ENCODE measurements around the gene AKR1D1.
"Not testable (repeated sequence)": the region's sequence is repeated elsewhere in the genome, so short reads cannot be mapped to it uniquely, and the experiment has no call there.

AKR1D1 gene

GRCh38 chr7:138074540-138074939 lies 1.7 kb upstream of the AKR1D1 start:
- no peak for DNase-seq

GRCh38 chr7:138075350-138075749 lies 909 bp upstream of the AKR1D1 start:
- DNase-seq, result no peak

- not testable (repeated sequence) for DNase-seq
Observed at GRCh38 chr7:138075786-138076185, 473 bp upstream of the AKR1D1 start.

GRCh38 chr7:138077809-138078208 lies 1.6 kb downstream of the AKR1D1 start:
- DNase-seq, result no peak

- no peak for DNase-seq
Observed at GRCh38 chr7:138079137-138079536, 2.9 kb downstream of the AKR1D1 start.

GRCh38 chr7:138081868-138082267 lies 5.6 kb downstream of the AKR1D1 start:
- DNase-seq, result no peak

- DNase-seq, result no peak
Observed at GRCh38 chr7:138083859-138084258, 7.6 kb downstream of the AKR1D1 start.

GRCh38 chr7:138086563-138087270 lies 10.5 kb downstream of the AKR1D1 start:
- no peak for DNase-seq

GRCh38 chr7:138089080-138089901 lies 13.0 kb downstream of the AKR1D1 start:
- no peak for DNase-seq

- no peak for DNase-seq
Observed at GRCh38 chr7:138091032-138091431, 14.8 kb downstream of the AKR1D1 start.

GRCh38 chr7:138091840-138092239 lies 15.6 kb downstream of the AKR1D1 start:
- not testable (repeated sequence) for DNase-seq

- no peak for DNase-seq
Observed at GRCh38 chr7:138092486-138093028, 16.3 kb downstream of the AKR1D1 start.

GRCh38 chr7:138095972-138096935 lies 20.0 kb downstream of the AKR1D1 start:
- no peak for DNase-seq

GRCh38 chr7:138097064-138097741 lies 20.9 kb downstream of the AKR1D1 start:
- no peak for DNase-seq

- no peak for DNase-seq
Observed at GRCh38 chr7:138099813-138100212, 23.6 kb downstream of the AKR1D1 start.

GRCh38 chr7:138105221-138105620 lies 29.0 kb downstream of the AKR1D1 start:
- DNase-seq, result no peak

GRCh38 chr7:138115047-138115446 lies 38.8 kb downstream of the AKR1D1 start:
- DNase-seq, result no peak

- no peak for DNase-seq
Observed at GRCh38 chr7:138116141-138116540, 39.9 kb downstream of the AKR1D1 start.

- DNase-seq, result no peak
Observed at GRCh38 chr7:138116892-138117291, 40.6 kb downstream of the AKR1D1 start.

- DNase-seq, result no peak
Observed at GRCh38 chr7:138120140-138120827, 44.0 kb downstream of the AKR1D1 start.

- DNase-seq, result no peak
Observed at GRCh38 chr7:138122162-138122561, 45.9 kb downstream of the AKR1D1 start.

- DNase-seq, result no peak
Observed at GRCh38 chr7:138125119-138125518, 48.9 kb downstream of the AKR1D1 start.

Measured in stimulated activated CD4-positive, alpha-beta T cell treated with anti-CD3 and anti-CD28 coated beads, Interleukin-12 subunit alpha, Interleukin-12 subunit beta, amount 100 ng/mL, for 4 hours (primary cell).